GM12891 (cell line): Measurements from ENCODE around the gene MRPL14.
"Not testable (repeated sequence)": the region's sequence is repeated elsewhere in the genome, so short reads cannot be mapped to it uniquely, and the experiment has no call there.

Source experiments
- DNase-seq: peaks from one replicate; pipeline ENCODE4 v3.0.0; 2011; ENCODE audit warnings: low spot score; ENCODE audit not compliant: insufficient read length
- FAIRE-seq: peaks from 2 replicates; lab custom pipeline; 2011; peaks lifted over from hg19 to GRCh38; lab: Jason Lieb, UNC
- PAX5 ChIP-seq: IDR thresholded peaks from 2 replicates; pipeline ENCODE4 v1.6.1; 2011; ENCODE audit warnings: low read length, moderate library complexity, mild to moderate bottlenecking; ENCODE audit not compliant: insufficient read depth, severe bottlenecking
- POLR2A ChIP-seq: IDR thresholded peaks from 2 replicates; pipeline ENCODE4 v1.6.1; 2011; ENCODE audit warnings: low read depth, low read length, control low read depth
- POLR2AphosphoS5 ChIP-seq: IDR thresholded peaks from 2 replicates; pipeline ENCODE4 v1.6.1; 2011; ENCODE audit warnings: low read depth, low read length, control low read depth
- POU2F2 ChIP-seq: IDR thresholded peaks from 2 replicates; pipeline ENCODE4 v1.6.1; 2011; ENCODE audit warnings: low read depth, mild to moderate bottlenecking, control low read depth, low read length, moderate library complexity
- SPI1 ChIP-seq: IDR thresholded peaks from 2 replicates; pipeline ENCODE4 v1.6.1; 2011; ENCODE audit warnings: low read depth, low read length, control low read depth
- TAF1 ChIP-seq: IDR thresholded peaks from 2 replicates; pipeline ENCODE4 v1.6.1; 2011; ENCODE audit warnings: low read depth, low read length, control low read depth

Gene MRPL14

DNA sequence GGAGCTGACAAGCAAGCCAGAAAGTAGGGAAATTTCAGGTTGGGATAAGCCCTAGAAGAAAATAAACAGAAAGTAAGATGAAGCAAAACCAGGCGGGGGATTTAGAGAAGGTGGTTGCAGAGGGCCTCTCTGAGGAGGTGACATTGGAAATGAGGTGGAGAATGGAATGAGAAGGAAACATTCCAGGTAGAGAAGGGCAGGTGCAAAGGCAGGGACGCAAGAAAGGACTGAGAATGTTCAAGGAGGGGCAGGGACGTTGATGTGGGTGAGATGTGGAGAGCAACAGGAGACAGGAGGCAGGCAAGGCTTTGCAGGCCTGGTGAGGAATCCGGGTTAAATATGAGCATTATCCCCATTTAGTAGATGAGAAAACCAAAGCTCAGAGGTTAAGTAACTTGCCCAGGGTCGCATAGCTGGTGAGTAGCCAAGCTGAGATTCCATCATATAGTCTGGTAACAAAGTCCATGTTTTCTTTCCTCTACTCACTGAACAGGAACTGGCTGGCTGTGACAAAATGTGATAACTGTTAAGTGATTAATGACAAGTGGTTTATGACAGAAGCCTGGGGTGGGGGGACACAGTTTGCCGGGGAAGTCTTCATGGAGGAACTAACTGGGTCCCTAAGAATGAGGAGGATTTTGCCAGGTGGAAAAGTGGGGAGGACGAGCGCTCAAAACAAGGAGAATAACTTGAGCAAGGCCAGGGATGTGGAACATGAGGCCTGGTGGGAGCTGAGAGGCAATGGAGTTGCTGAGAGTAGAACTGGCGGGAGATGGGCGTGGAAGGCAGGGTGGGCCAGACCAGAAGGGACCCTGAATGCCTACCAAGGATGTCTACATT lies 32.6 kb downstream of the MRPL14 start:
- TF ChIP-seq SPI1: no peak
- TF ChIP-seq POU2F2: no peak
- no peak for TF ChIP-seq TAF1
- no peak for TF ChIP-seq POLR2AphosphoS5
- no peak for TF ChIP-seq POLR2A
- no peak for TF ChIP-seq PAX5
- DNase-seq (no peak), FAIRE-seq (no peak)

GRCh38 chr6:44093750-44094402 lies 33.4 kb downstream of the MRPL14 start:
- no peak for FAIRE-seq
- TF ChIP-seq SPI1 (no peak), PAX5 (no peak), POU2F2 (no peak), POLR2AphosphoS5 (no peak)
- DNase-seq: no peak

DNA sequence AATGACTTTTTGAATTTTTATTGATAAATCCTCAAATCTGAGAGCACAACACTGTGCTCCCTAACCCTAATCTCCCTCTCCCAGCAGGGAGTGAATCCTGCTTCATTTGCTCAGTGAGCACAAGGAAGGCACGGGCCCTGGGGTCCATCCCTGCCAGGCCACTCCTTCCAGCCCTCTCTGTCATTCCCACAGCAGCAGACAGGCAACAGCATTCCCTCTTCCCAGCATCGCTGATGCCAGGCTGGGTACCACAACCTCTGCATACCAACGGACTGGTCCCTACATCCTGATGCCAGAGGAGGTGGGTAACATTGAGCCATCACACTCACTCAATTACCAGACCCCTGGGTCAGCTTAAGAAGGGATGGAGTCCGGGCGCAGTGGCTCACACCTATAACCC lies 34.2 kb downstream of the MRPL14 start:
- no peak for DNase-seq
- FAIRE-seq: no peak
- no peak for TF ChIP-seq POLR2AphosphoS5
- no peak for TF ChIP-seq TAF1
- no peak for TF ChIP-seq POU2F2
- TF ChIP-seq POLR2A: no peak
- no peak for TF ChIP-seq PAX5

DNA sequence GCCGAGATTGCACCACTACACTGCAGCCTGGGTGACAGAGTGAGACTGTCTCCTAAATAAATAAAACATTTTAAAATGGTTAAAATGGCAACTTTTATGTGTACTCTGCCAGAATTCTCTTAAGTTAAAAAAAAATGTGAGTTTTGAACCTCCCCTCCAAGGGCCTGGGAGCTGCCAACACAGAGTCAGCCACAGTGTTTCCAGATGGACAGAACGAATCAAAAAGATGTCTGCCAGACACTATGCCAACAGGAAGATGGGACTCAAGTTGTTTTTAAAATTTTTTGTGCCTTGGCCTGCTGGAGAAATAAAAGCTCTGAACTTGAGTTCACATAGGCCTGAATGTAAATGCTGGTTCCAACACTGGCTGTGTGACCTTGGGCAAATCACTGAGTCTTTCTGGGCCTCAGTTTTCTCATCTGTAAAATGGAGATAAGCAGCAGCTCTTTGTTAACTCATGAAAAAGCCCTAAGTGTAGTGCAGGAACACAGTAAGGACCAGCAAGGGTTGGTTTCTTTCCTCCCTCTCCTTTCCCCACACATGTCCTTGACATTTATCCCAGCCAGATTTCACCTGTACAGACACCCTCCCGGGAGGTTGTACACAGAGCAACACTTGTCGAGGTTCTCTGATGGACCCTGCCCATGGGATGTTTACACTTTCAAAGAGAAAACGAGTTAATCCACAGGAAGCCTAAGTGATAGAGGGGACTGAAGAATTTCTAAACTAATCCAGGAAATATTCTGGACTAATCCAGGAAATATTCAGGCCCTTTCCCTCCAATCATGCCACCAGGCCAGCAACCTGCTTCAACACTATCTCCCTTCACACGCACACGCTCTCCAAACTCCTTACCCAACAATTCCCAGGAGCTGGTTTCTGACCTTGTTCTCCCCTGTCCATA lies 35.0 kb downstream of the MRPL14 start:
- TF ChIP-seq SPI1 (no peak), POLR2A (no peak), TAF1 (no peak), POU2F2 (no peak), POLR2AphosphoS5 (no peak), PAX5 (no peak)
- FAIRE-seq (no peak), DNase-seq (no peak)

- not testable (repeated sequence) for DNase-seq
Measured at GRCh38 chr6:44091356-44091755, 35.9 kb downstream of the MRPL14 start.

DNA sequence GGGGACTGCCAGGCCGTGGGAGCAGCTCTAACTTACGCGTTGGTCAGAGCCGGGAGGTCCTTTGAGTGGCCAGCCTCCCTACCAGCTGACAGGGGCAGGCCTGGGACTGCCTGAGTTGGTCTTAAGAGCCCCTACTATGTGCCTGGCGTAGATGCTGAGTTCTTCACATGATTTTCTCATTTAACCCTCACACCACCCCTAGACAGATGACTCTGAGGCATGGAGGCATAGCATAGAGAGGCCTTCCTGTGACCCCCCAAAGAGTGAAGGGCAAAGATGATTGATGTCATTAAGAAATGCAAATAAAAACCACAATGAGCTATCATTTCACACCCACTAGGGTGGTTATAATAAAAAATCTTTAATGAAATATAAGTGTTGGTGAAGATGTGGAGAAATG lies 36.8 kb downstream of the MRPL14 start:
- no peak for DNase-seq
- TF ChIP-seq TAF1: no peak
- no peak for TF ChIP-seq POLR2AphosphoS5
- TF ChIP-seq SPI1: no peak
- TF ChIP-seq POU2F2: no peak
- no peak for TF ChIP-seq PAX5
- no peak for TF ChIP-seq POLR2A
- no peak for FAIRE-seq

More at GRCh38 chr6:44091356-44091755, 35.9 kb downstream of the MRPL14 start:
- FAIRE-seq: not testable (repeated sequence)

DNA sequence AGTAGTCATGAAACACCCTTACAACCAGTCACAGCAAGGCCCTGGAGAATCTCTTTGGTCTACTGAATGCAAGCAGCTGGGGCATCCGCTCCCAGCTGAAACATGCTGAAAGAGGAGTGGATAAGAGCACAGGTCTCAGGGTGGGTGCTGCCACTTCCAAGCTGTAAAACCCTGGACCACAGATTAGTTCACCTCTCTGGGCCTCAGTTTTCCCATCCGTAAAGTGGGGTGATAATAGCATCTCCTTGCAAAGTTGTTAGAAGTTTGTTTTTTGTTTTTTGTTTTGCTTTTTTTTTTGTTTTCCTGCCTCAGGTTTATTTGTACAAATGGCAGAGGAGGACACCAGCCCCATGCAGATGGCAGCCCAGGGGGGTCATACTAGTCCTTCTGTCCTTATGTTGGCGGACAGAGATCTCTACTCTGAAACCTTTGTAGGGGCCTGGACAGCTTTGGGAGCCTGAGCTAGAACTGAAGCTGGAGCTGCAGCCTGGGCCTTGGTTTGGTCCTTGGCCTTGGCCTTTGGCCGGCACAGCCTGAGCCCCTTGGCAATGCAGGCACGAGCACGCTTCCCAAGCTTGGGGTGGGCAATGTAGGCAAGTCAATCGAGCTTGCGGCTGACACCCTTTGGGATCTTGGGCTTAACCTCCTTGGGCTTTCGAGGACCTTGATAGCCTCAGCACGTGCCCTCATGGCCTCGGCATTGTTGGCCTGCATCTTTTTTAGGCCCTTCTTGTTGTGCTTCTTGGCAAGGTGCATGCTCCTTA lies 38.2 kb downstream of the MRPL14 start:
- no peak for FAIRE-seq
- no peak for DNase-seq

GRCh38 chr6:44087623-44088022 lies 39.6 kb downstream of the MRPL14 start:
- FAIRE-seq: no peak

More for the DNA sequence above, 38.2 kb downstream of the MRPL14 start:
- TF ChIP-seq SPI1: no peak
- no peak for TF ChIP-seq POU2F2
- no peak for TF ChIP-seq PAX5
- TF ChIP-seq POLR2AphosphoS5: no peak

DNA sequence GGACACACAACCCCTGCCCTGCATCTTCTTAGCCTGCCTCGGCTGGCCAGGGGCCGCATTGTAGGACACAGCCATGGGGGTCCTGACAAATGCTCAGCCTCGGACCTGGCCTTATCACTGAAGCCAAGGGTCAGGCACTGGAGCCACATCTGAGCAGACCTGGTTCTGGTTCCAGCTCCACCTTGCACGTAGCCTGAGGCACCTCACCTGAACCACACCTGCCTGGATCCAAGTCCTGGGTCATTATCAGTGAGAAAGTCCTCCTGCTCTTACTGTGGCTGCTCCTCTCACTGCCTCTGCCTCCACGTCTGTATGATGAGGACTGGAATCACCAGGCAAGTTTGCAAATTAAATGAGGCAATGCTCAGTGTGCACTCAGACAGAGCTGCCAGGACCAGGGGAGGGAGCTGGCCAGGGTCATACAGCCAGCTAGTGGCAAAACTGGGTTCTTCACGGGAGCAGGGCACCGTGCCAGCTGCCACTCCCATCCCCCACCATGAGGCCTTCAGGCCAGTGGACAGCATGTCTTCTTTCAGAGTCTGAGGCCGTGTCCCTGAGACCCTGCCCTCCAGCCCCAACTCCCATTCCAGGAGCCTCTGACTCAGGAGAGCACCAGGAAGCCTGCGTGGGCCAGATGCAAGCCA lies 40.2 kb downstream of the MRPL14 start:
- DNase-seq: no peak
- no peak for FAIRE-seq
- TF ChIP-seq POU2F2 (no peak), SPI1 (no peak), POLR2A (no peak), PAX5 (no peak), TAF1 (no peak), POLR2AphosphoS5 (no peak)

More at GRCh38 chr6:44087623-44088022, 39.6 kb downstream of the MRPL14 start:
- DNase-seq: no peak
- no peak for TF ChIP-seq TAF1
- TF ChIP-seq SPI1: no peak
- TF ChIP-seq POU2F2: no peak
- TF ChIP-seq POLR2A: no peak
- no peak for TF ChIP-seq POLR2AphosphoS5
- TF ChIP-seq PAX5: no peak
